Inferior parietal cortex (tissue), 1 donor: Measurements from ENCODE around the gene HSPBP1.

Source experiments
- DNase-seq: peaks from one replicate; pipeline ENCODE4 v3.0.0-alpha.2; 2016; ENCODE audit errors: extremely low spot score

HSPBP1 gene

GRCh38 chr19:55216461-55217198 is 63.3 kb downstream of the HSPBP1 start:
- peak; percentile 92 for DNase-seq

- DNase-seq = no peak
Measured at GRCh38 chr19:55213547-55213946, 66.4 kb downstream of the HSPBP1 start.

GRCh38 chr19:55212447-55212846 is 67.5 kb downstream of the HSPBP1 start:
- DNase-seq = no peak
